NT2/D1 (cell line): ENCODE results near the gene ZAP70.
"Not testable (repeated sequence)": the region's sequence is repeated elsewhere in the genome, so short reads cannot be mapped to it uniquely, and the experiment has no call there.

ENCODE experiments used
- DNase-seq: peaks from one replicate; pipeline ENCODE4 v3.0.0-alpha.2; 2011; ENCODE audit warnings: low read depth, low spot score
- H3K27me3 ChIP-seq: 2 replicates; pipeline ENCODE4 v1.6.0; 2011; ENCODE audit warnings: mild to moderate bottlenecking; ENCODE audit not compliant: insufficient read length, insufficient read depth
- H3K36me3 ChIP-seq: 2 replicates; pipeline ENCODE4 v1.6.1; 2011; ENCODE audit warnings: mild to moderate bottlenecking, low read length, mixed read lengths; ENCODE audit not compliant: insufficient read depth, insufficient read length
- H3K4me1 ChIP-seq: 2 replicates; pipeline ENCODE4 v1.5.1; 2011; ENCODE audit not compliant: insufficient read depth, insufficient read length
- H3K4me3 ChIP-seq: 2 replicates; pipeline ENCODE4 v1.5.1; 2011; ENCODE audit warnings: low read depth; ENCODE audit not compliant: insufficient read length
- H3K9ac ChIP-seq: 2 replicates; pipeline ENCODE4 v1.6.0; 2011; ENCODE audit warnings: low read depth; ENCODE audit not compliant: insufficient read length
- H3K9me3 ChIP-seq: 2 replicates; pipeline ENCODE4 v1.5.1; 2011; ENCODE audit warnings: mild to moderate bottlenecking, low read length; ENCODE audit not compliant: insufficient read depth
- SUZ12 ChIP-seq: IDR thresholded peaks from 2 replicates; pipeline ENCODE4 v1.6.1; 2011; ENCODE audit not compliant: insufficient read length, insufficient read depth; ENCODE audit errors: extremely low read depth
- YY1 ChIP-seq: IDR thresholded peaks from 2 replicates; pipeline ENCODE4 v1.6.1; 2011; ENCODE audit not compliant: insufficient read length, insufficient read depth
- ZNF274 ChIP-seq: IDR thresholded peaks from 2 replicates; pipeline ENCODE4 v1.6.1; 2011; ENCODE audit warnings: mild to moderate bottlenecking, low read depth, low read length

Gene ZAP70

GRCh38 chr2:97713296-97714083 lies at the start of gene ZAP70:
Gene ZAP70 (plus strand): TSS chr2:97713576. CDS start chr2:97724037, 10,461 bp downstream.
- Histone ChIP-seq H3K9me3 (no peaks in the 10 kb centered on the region), H3K9ac (peak within 1 kb of the TSS; percentile 37), H3K36me3 (no peaks in the 10 kb centered on the region), H3K27me3 (no peaks in the 10 kb centered on the region), H3K4me3 (no peak within 1 kb of the TSS), H3K4me1 (peaks cover 38% of the 10 kb centered on the region)
- no peak for TF ChIP-seq ZNF274
- no peak for TF ChIP-seq SUZ12
- no peak for TF ChIP-seq YY1
- no peak for DNase-seq

GRCh38 chr2:97663626-97663961 lies 49.8 kb upstream of the ZAP70 start:
- Histone ChIP-seq H3K4me3 (peak overlapping the region; percentile 75), H3K4me1 (peaks cover 3% of the 10 kb centered on the region), H3K36me3 (peaks cover 39% of the 10 kb centered on the region), H3K9me3 (no peaks in the 10 kb centered on the region), H3K9ac (peak overlapping the region; percentile 81), H3K27me3 (no peaks in the 10 kb centered on the region)
- no peak for DNase-seq
- TF ChIP-seq YY1 (no peak), ZNF274 (no peak), SUZ12 (no peak)

GRCh38 chr2:97663962-97664635 lies 49.3 kb upstream of the ZAP70 start, which contains the start of gene ACTR1B:
Gene ACTR1B (minus strand): TSS chr2:97664044. CDS start chr2:97663890, 154 bp downstream.
- no peak for TF ChIP-seq SUZ12
- Histone ChIP-seq H3K36me3 (peaks cover 36% of the 10 kb centered on the region), H3K9me3 (no peaks in the 10 kb centered on the region), H3K9ac (peak within 1 kb of the TSS; percentile 81), H3K4me3 (peak within 1 kb of the TSS; percentile 75), H3K4me1 (peaks cover 3% of the 10 kb centered on the region), H3K27me3 (no peaks in the 10 kb centered on the region)
- DNase-seq = peak; percentile 99

DNA sequence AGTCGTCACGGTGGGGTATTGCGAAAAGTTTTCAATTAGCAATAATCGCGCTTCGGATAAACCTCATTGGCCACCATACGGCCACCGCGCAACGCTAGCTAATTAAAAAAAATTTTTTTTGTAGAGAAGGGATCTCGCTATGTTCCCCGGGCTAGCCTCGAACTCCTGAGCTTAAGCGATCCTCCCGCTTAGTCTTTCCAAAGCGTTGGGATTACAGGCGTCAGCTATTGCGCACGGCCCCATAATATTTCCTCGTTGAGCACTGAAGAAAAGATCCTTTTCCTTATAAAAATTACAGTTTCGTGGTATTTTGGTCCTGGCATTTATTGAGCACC lies 48.8 kb upstream of the ZAP70 start:
- H3K9ac ChIP-seq = peak overlapping the region; percentile 80
- TF ChIP-seq SUZ12 = no peak
- TF ChIP-seq YY1 = no peak
- TF ChIP-seq ZNF274 = no peak
- no peak for DNase-seq

DNA sequence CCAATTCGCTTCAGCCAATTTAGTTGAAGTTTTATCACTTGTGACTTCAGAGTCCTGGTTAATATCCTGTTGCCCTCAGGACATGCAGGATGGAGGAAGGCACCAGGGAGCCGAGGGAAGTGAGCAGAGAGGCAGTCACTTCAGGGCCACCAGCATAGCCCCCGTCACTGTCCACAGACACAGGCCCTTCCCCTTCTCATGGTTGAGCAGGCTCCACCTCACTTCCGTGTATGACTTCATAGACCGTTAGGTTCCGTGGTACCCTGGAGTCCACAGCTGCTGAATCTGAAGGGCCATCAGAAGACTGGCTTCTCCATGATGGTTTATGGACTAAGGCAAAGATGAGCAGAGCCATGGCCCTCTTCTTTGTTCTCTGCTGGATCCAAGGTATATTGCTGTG lies 43.9 kb upstream of the ZAP70 start, which contains the start of gene C2orf92:
Gene C2orf92 (plus strand): TSS at position 266 of the 400 bp plus-strand sequence. CDS start 76 bp downstream, at position 342.
- H3K27me3 ChIP-seq = no peaks in the 10 kb centered on the region
- peaks cover 5% of the 10 kb centered on the region for H3K4me1 ChIP-seq
- no peak within 1 kb of the TSS for H3K4me3 ChIP-seq
- DNase-seq = no peak
- H3K9ac ChIP-seq = no peak within 1 kb of the TSS
- no peaks in the 10 kb centered on the region for H3K9me3 ChIP-seq
- peaks cover 9% of the 10 kb centered on the region for H3K36me3 ChIP-seq
- no peak for TF ChIP-seq SUZ12
- no peak for TF ChIP-seq YY1
- no peak for TF ChIP-seq ZNF274

More for the DNA sequence above, 48.8 kb upstream of the ZAP70 start:
- H3K4me3 ChIP-seq = peak overlapping the region; percentile 68
- H3K27me3 ChIP-seq = no peaks in the 10 kb centered on the region
- H3K4me1 ChIP-seq = peaks cover 6% of the 10 kb centered on the region
- no peaks in the 10 kb centered on the region for H3K9me3 ChIP-seq
- peaks cover 31% of the 10 kb centered on the region for H3K36me3 ChIP-seq

GRCh38 chr2:97670471-97670870 lies 42.9 kb upstream of the ZAP70 start:
- no peak for TF ChIP-seq YY1
- TF ChIP-seq ZNF274 = no peak
- TF ChIP-seq SUZ12 = no peak
- peaks cover 9% of the 10 kb centered on the region for H3K36me3 ChIP-seq
- no peak overlapping the region for H3K9ac ChIP-seq
- no peaks in the 10 kb centered on the region for H3K9me3 ChIP-seq
- no peak for DNase-seq
- peaks cover 5% of the 10 kb centered on the region for H3K4me1 ChIP-seq
- no peak overlapping the region for H3K4me3 ChIP-seq
- no peaks in the 10 kb centered on the region for H3K27me3 ChIP-seq

GRCh38 chr2:97671526-97671925 lies 41.9 kb upstream of the ZAP70 start:
- Histone ChIP-seq H3K4me3 (no peak overlapping the region), H3K27me3 (no peaks in the 10 kb centered on the region), H3K9ac (no peak overlapping the region), H3K4me1 (peaks cover 5% of the 10 kb centered on the region), H3K9me3 (no peaks in the 10 kb centered on the region), H3K36me3 (peaks cover 9% of the 10 kb centered on the region)
- no peak for TF ChIP-seq YY1
- TF ChIP-seq SUZ12 = no peak
- no peak for TF ChIP-seq ZNF274
- no peak for DNase-seq

- H3K9me3 ChIP-seq, H3K9ac ChIP-seq, H3K4me3 ChIP-seq, DNase-seq, H3K36me3 ChIP-seq, H3K27me3 ChIP-seq, H3K4me1 ChIP-seq: not testable (repeated sequence)
Observed at GRCh38 chr2:97672606-97673140, 40.7 kb upstream of the ZAP70 start.
